HepG2 (cell line): ENCODE measurements around the gene EPHA10.

Source experiments
- EP300 ChIP-seq, 3 experiments: sonication (generic) in 1 of 3; formaldehyde crosslinking in 1 of 3; IDR thresholded peaks; 2 replicates each; pipeline versions ENCODE4 v1.5.1 to v1.6.1; 2011 to 2020; ENCODE audit warnings: low read depth in 2 of 3, low read length in 2 of 3, borderline replicate concordance in 1 of 3, improper control_type of control experiment in 1 of 3, mild to moderate bottlenecking in 1 of 3, missing genetic modification reagents in 1 of 3, moderate library complexity in 1 of 3
- FOXK1 ChIP-seq: sonication (generic); formaldehyde crosslinking; IDR thresholded peaks from 2 replicates; pipeline ENCODE4 v1.4.0; 2020; ENCODE audit warnings: low read depth, missing genetic modification reagents, borderline replicate concordance
- NR2C2 ChIP-seq: sonication (generic); formaldehyde crosslinking; IDR thresholded peaks from 2 replicates; pipeline ENCODE4 v1.4.0; 2020; ENCODE audit warnings: missing genetic modification reagents, mild to moderate bottlenecking, moderate library complexity, borderline replicate concordance
- POLR2A ChIP-seq, 2 experiments: IDR thresholded peaks; 2 replicates each; pipeline ENCODE4 v1.6.1; 2011; ENCODE audit warnings: low read depth in 2 of 2, low read length in 2 of 2, mild to moderate bottlenecking in 1 of 2, moderate library complexity in 1 of 2; ENCODE audit not compliant: insufficient read depth in 1 of 2
- SMARCC2 ChIP-seq: fragments of 450-650 bp; IDR thresholded peaks from 2 replicates; pipeline ENCODE4 v1.6.1; 2017; ENCODE audit warnings: antibody characterized with exemption, mild to moderate bottlenecking
- SMC3 ChIP-seq: IDR thresholded peaks from 2 replicates; pipeline ENCODE4 v1.6.1; 2011; ENCODE audit warnings: low read length, improper control_type of control experiment
- ZKSCAN1 ChIP-seq: fragments of 150-350 bp; IDR thresholded peaks from 2 replicates; pipeline ENCODE4 v1.6.1; 2014; ENCODE audit warnings: low read length
- ZNF431 ChIP-seq: sonication (generic); formaldehyde crosslinking; IDR thresholded peaks from 2 replicates; pipeline ENCODE4 v1.9.0; 2022; ENCODE audit warnings: missing genetic modification reagents, low read depth, mild to moderate bottlenecking, borderline replicate concordance
- TF ChIP-seq, protein P1 (sequence below): sonication (generic); formaldehyde crosslinking; IDR thresholded peaks from 2 replicates; pipeline ENCODE4 v1.5.1; 2020; ENCODE audit warnings: missing genetic modification reagents, mild to moderate bottlenecking, borderline replicate concordance

DNA sequence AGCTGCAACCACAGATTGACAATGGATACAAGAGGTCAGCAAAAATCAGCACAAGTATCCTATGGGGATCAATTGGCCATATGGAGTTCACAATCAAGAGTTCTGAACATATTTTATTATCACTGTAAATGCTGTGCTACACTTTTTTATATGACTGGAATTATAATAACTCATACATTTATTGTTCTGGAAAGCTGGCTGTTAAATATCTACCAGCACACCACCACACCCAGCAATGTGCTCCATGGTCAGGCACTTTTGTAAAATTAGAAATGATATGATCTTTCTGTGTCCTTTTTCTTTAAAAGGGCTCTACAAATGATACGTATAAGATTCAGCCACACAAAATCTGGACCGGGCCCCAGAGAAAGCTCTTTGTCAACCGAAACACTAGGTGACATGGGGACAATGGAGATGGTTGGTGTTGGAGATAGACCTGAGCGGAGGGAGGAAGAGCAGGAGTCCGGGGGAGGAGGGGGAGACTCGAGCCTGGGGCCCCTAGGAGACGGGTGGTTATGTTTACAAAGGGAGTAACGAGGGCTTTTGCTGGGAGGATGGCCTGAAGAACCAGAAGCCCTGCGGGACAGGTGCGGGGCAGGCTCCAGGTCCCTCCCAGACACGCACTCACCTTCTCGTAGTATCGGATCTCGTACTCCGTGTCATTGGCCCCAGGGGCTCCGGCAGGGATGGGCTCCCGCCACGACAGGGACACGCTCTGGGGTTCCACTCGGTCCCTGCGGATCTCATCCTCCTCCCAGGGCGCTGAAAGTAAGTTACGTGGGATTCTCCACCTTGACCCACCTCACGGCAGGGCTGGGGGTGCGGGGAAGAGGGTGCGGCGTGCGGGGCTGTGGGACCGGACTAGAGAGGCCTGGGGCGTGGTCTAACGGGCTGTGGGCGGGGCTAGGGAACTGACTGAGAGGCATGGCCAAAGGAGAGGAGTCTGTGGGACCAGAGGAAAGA, 30.0 kb downstream of the EPHA10 start:
- no peak for TF ChIP-seq EP300 (IDR thresholded peaks at IDR 0.05; ENCODE audit: low read depth in 2 of 2, low read length in 2 of 2)
- no peak for TF ChIP-seq EP300 (CRISPR knock-in tag; IDR thresholded peaks at IDR 0.05; ENCODE audit: borderline replicate concordance)
- no peak for TF ChIP-seq ZNF431 (CRISPR knock-in tag)
- TF ChIP-seq SMARCC2, result no peak
- TF ChIP-seq ZKSCAN1, result no peak
- TF ChIP-seq, protein P1, sequence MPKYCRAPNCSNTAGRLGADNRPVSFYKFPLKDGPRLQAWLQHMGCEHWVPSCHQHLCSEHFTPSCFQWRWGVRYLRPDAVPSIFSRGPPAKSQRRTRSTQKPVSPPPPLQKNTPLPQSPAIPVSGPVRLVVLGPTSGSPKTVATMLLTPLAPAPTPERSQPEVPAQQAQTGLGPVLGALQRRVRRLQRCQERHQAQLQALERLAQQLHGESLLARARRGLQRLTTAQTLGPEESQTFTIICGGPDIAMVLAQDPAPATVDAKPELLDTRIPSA (CRISPR knock-in tag), result no peak
- no peak for TF ChIP-seq NR2C2
- no peak for TF ChIP-seq SMC3
- TF ChIP-seq FOXK1 (CRISPR knock-in tag), result no peak
- TF ChIP-seq POLR2A (IDR thresholded peaks at IDR 0.05; ENCODE audit: insufficient read depth in 1 of 2, low read depth in 2 of 2, low read length in 2 of 2), result no peak
